Activated T-helper 1 cell treated with anti-CD3 and anti-CD28 coated beads, Interleukin-2, amount 50 U/mL, for 16 hours (primary cell): Measurements from ENCODE around the gene TIGD3.

Source experiments
- DNase-seq, 2 donors: peaks; one replicate each; pipeline ENCODE4 v3.0.0-alpha.2; 2020; ENCODE audit warnings: low read depth in 1 of 2, low spot score in 1 of 2

Gene TIGD3

DNA sequence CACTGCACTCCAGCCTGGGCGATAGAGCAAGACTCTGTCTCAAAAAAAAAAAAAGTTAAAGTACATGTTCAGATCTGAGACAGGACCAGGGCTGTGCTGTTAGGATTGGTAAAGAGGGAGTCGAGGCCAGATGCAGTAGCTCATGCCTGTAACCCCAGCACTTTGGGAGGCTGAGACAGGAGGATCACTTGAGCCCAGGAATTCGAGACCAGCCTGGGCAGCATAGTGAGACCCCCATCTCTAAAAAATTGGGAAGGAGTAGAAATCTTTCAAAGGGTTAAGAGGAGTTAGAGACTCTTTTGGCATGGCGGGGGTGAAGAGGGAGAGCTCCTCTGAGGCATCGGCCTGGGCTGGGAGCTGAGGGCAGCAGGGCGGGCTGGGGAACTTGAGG, 16.1 kb downstream of the TIGD3 start:
- DNase-seq: no peak

DNA sequence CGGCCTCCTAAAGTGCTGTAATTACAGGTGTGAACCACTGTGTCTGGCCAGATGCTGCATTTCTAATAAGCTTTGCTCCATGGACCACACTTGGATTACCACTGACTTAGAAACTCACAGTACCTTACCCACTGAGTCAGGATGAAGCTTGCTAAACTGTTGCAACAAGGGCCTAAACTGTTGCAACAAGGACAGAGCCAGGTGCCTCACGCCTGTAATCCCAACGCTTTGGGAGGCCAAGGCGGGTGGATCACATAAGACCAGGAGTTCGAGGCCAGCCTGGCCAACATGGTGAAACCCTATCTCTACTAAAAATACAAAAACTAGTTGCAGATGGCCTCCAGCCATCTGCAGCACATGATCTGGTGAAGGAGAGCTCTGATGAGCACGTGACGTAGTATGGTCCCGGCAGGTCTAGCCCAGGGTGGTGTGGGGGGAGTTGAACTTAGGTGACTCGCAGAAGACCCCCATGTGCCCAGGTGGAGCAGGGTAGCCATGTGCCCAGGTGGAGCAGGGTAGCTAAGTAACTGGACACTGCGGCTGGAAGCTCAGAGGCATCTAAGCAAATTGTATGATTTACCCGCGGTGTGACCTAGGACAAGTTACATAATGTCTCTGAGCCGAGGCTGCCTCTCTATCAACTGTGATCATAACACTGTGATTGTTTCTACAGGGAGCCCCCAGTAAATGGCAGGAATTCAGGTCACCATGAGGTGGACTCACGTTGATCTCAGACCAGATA, 19.5 kb downstream of the TIGD3 start:
- no peak for DNase-seq

DNA sequence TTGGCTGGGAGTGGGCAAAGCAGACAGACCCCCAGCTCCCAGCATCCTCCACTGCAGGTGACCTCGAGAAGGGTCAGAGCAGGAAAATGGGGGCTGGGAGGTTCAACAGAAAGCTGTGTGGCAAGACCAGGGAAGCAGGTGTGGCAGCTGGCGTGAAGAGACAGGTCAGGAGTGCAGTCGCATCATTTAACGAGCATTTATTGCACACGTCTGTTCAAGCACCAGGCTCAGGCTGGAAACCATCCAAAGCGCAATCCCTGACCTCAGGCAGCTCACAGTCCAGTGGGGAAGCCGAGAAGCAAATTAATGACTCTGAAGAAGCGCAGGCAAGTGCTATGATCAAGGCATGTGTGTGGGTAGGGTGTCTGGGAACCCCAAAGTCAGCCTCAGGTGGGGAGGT, 20.5 kb downstream of the TIGD3 start:
- DNase-seq: no peak

DNA sequence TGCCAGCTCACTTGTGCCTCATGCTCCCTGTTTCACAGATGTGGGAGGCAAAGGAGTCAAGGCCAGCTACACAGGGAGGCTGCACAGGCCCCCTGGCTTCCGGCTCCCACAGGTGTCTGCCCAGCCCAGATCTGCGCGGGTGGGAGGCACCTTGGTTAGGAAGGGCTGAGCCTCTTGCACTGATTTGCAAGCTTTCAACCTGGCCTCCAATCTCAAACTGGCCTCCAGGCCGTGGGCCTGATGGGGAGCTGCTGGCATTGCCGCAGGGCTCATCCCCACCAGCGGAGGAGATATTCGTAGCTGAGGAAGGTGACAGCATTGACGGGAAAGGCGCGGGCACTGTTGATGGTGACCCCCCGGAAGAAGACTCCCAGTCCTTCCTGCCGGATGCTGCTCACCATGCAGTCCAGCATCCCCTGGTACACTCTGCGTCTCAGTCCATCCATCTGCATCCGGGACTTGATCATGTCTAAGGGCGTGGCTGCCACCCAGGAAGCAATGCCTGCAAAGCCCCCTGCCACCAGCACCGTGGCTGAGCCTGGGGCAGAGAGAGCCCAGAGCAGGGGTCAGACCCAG, 21.7 kb downstream of the TIGD3 start:
- DNase-seq: no peak

DNA sequence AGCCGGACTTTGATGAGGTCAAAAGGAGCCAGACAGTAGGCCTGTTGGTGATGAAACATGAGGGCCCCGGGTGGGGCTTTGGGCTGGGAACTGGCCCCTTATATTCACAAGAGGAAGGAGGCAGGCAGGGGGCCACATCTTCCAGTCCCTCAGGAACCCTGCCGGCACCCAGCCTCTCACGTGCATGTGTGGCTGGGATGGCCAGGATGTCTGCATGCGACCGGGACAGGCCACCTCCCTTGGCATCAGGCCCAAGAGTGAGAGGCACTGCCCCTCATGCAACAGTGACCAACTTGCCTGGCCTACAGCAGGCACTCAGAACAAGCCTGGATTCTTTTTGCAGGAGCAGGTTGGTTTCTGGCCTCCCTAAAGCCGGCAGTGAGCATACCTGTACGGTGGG, 22.5 kb downstream of the TIGD3 start:
- DNase-seq: no peak

DNA sequence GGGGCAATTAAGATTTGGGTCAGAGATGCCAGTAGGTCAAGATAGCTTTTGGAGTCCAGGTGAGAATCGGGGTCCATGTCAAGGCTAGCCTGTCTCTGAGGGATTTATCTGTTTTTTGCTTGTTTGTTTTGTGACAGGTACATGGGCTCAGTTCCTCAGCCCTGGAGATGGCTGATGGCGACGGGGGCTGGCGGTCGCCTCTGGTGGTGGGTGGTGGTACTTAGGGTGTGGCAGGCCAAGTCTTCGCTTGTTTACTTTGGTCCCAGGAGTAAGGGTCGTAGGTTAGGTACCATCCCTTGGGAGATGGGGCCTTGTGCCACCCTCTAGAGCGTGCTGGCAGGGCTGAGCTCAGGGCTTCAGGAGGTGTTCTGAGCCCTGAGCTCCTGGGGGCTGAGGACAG, 23.2 kb downstream of the TIGD3 start:
- DNase-seq: no peak

DNA sequence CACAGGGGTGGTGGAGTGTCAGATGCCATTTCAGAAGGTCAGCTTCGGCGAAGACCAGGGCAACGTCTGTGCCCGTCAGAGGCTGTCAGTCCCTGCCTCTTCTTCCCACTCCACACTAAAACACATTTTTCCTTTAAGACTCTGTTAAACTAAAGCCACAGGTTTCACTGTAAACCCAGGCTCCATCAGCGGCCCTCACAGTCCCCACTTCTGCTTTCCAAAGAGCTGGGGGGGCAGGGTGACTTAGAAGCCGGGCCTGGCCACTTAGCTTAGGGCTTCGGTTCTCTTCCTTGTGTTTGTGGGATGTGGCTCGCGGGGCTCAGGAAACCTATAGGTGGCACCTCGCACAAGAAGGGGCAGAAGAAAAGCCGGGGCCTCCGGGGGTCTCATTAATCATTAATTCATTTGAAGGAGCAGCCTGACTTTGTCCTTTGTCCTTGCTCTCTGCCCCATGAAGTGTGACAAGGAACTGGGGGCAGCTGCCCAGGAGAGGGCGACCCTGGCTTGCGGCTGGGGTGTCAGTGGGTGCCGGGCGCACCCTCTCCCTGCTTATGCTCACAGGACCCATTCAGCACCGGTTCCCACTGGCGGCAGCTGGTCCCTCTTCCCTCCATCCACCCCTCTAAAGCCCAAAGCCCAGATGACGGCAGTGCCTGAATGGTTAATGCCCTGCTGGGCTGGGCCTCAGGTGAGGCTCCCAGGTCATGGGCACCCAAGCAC, 23.8 kb downstream of the TIGD3 start:
- DNase-seq: no peak

DNA sequence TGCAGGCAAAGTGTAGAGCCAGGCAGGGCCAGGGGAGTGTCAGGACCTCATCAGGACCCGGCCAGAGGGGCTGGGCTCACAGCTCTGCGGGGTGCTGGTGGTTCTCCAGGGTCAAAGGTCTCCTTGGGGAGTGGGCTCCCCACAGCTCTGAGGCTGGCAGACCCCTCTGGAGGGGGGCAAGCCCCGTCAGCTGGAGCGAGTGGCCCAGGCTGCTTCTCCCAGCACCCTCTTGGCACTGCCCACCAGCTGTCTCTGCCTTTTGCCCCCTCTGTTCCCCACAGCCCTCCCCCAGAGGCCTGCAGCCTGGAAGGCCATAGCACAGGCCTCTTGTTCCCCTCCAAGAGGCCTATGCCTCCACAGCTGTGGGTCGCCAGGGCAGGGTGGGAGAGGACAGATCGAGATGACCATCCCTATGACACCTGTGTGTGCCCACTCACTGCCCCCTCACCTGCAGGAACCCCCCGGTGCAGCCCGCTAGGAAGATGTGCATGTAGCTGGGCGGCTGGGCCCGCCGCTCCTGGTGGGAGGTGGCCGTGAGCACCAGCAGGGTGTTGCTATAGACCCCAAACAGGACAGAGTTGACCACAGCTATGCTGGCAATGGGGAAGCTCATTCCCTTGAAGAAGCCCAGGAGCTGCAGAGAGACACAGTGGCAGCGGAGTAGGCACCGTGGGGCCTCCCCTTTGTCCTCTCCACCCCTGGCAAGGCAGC, 24.5 kb downstream of the TIGD3 start:
- DNase-seq: no peak

DNA sequence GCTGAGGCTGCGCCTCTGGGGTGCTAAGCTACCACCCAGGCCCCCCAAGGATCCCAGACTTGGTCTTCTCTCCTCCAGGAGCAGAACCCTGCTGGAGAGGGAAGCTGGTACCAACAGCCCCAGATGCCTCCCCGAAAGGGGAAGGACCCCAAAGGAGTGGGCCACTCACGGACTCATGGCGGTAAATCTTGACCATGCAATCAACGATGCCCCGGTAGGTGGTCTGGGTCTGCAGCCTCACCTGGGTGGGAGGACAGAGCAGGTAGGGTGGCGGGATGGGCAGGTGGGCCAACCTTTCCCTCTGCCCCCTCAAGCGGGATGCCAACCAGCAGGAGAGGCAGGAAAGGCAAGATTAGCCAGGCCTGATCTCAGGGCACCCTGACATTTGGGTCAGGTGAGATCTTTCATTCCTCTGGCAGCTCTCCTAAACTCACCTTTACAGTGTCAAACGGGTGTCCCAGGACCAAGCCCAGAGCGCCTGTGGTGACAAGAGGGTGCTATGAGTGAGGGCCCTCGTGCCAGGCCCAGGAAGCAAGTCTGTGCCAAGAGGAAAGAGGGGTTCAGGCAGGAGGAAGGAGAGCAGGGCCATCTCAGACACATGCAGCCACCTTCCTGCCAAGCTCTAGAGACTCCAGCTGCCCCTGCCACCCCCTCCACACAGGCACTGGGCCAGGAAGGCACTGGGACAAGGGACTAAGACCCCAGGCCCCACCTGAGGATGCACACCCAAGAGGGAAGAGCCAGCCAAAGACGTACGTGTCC, 25.3 kb downstream of the TIGD3 start:
- DNase-seq: no peak

DNA sequence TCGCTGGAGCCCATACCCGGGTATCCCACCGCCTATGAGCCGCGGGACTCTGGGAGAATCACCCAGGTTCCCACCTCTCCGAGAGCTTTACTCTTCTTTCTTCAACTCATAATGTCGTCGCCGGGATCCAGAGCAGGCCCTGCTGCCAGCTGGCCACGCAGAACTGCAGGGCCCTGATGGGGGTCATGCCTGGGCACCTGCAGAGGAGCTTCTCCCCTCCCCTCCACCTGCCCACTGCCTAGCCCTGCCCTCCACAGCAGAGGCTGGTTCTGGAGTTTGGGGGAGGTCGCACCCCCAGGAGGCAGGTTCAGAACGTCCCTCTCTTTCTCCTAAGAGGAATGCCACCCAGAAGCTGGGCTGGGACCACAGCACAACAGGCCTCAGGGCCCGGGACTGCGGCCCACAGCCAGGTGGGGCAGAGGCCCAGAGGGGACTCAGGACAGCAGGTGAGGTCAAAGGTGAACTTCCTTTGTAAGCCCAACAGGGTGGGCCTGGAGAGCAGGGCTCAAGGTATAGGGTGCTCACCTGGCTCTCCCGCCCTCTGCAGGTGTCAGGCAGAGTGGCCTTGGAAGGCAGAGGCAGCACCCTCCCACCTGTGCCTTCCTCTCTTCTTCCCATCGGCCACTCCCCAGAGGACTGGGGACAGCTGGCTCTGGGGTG, 26.0 kb downstream of the TIGD3 start:
- DNase-seq: no peak

DNA sequence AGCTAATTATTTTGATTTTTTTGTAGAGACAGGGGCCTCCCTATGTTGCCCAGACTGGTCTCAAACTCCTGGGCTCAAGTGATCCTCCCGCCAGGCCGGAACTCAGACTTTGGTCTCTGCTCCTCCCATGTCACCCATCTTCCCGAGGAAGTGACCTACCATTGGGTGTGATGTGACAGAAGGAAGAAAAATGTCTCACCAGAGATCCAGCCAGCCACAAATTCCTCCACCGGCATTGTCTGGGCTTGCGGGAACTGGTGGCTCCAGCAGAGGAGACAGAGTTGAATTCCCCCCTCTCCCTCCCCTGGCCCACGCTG, 27.1 kb downstream of the TIGD3 start:
- no peak for DNase-seq

DNA sequence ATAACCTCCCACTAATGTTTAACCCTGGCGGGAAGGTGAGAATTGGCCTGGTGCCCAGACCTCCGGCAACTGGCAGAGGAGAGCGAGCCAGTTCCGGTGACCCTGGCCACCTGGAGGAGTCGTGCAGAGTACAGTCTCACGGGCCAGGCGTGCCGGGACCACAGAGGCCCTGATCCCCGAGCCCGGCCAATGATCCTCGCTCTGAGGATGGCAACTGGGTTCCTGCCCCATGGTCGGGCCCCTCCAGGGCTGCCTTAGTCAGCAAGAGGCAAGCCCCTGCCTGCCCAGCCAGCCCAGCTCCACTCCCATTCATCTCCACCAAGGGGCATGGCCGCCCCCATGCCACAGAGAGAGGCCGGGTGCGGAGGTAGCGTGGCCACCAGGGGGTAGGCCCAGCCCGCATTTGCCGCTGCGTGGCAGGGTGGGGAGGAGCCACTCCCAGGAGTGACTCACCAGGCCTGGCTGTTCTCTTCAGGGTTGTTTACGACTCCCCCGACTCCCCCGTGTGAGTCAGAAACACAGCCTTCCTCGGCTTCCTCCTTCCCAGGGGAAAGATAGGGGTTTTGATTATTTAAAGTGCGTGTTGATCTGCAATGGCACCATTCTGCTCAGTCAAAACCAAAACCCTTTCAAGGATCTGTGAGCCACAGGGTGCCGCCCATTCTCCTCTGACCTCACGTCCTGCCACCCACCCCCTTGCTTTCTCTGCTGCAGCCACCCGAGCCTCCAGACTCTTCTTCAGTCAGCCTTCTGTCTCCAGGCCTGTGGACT, 27.7 kb downstream of the TIGD3 start, which contains the start of gene SLC25A45:
Gene SLC25A45, minus strand, starts transcription at position 614 of the 771 bp plus-strand sequence. CDS start 695 bp downstream, outside the sequence.
- peak; percentile 80 to 89 for DNase-seq

DNA sequence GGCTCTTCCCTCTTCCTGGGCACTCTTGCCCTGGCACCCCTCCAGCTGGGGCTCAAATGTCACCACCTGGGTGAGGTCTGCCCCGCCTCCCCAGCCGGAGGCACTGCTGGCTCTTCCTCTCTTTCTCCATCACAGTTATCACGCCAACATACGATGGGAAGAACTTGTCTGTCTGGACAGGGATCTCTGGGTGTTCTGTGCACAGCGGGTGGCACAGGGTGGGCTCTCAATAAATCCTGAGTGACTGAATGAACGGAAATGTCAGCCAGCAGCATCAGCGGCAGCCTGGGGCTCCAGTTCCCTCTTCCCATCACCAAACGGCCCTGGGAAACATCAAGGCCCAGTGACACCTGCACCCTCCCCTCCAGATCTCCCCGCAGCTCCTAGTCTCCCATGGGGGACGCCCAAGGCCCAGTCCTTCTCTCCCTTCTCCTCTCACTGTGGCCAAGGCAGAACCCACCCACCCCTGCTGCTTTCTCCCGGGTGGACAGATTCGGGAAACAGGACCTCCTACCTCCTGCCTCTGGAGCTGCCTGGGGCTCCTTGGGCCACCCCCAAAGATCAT, 28.3 kb downstream of the TIGD3 start:
- no peak for DNase-seq

DNA sequence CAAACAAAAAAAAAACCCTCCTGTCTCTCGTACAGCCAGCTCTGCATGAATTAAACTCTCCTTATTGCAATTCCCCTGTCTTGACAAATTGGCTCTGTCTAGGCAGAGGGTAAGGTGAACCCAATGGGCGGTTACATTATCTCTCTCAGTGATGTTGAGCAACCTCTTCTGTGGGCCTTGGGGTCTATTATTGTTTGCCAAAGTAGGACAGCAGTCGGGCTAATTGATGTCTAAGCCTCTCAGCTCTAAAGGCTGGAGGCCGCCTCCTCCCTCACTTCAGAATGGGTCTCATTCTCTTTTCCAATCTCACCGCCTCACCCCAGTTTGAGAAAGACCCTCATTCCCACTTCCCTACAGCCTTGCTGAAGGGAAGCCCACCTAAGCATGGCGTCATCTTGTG, 29.2 kb downstream of the TIGD3 start:
- no peak for DNase-seq

DNA sequence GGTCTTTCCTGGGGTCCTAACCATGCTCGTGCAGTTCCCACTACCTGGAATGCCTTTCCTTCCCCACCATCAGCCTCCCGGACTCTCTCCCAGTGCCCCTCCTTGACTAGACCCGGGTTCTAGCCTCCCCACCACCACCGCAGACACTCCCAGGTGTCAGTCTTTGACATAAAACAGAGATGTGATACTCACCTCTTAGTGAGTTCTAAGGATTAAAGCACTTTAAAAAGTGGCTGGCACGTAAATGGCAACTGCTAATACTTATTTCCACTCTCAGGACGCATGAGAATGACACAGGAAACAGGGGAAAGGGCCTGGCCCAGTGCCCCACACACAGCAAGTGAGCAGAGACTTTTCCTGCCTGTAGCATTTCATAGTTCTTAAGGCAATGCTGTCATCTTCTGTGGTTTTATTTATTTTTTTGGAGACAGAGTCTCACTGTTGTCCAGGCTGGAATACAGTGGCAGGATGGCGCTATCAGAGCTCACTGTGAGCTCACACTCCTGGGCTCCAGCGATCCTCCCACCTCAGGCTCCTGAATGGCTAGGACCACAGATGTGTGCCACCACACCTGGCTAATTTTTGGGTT, 29.8 kb downstream of the TIGD3 start:
- no peak for DNase-seq

DNA sequence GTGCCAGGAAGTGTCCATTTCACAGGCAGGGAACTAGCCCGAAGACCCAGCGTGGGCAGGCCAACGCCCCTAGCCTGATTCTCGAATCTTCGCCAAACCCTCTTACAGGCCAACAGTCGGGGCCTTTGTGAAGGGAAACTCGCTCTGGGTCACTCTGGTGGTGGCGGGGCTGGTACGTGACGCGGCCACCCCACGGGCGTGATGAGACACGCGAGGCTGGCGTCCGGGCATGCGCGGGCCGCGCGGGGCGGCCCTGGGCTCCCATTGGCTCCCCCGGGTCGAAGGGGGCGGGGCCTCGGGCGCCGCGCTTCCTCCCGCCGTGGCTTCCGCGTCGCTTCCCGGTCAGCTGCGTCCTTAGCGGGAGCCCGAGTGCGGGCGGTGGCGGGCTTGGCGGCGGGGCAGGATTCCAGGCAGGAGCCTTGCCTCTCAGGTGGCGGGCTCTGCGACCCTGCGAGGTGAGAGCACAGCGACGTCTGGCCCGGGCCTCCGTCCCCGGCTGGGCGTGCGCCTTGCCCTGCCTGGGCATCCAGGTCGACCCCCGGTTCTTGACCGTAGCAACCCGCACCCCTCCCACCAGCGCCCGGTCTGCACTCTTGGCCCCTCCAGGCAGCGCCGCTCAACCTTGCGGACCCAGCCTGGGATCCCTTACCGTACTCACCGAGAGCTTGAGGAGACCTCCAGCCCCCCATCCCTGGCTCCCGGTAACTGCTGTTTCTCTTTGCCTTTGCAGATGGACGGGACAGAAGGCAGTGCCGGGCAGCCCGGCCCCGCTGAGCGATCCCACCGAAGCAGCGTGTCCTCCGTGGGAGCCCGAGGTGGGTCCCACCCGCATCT, 32.0 kb downstream of the TIGD3 start, which contains the start of gene FRMD8:
Gene FRMD8, plus strand, starts transcription at position 331 of the 834 bp plus-strand sequence. Its CDS starts 400 bp downstream, at position 731.
- peak; percentile 74 to 85 for DNase-seq

DNA sequence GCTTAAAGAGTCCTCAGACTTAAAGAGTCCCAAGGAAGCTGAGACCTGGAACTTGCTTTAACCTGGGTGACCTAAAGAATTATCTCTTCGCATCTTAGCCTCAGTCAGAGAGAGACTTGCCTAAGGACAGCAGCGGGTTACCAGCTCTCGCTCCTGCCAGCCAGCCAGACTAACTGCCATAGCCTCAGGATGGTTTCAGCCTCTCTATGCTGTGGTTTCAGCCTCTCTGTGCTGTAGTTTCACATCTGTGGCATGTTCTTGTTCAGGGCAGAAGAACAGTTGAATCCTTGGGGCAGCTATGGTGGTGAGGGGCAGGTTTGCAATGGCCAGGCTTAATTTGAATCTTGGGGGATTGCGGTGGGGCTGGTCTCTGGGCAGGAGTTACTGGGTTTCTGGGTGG, 34.2 kb downstream of the TIGD3 start:
- no peak for DNase-seq
